HG03521 (cell line): ENCODE measurements around the gene ZG16B.

ENCODE experiments used
- ATAC-seq: cut with Tn5 transposase; IDR thresholded peaks from one replicate; pipeline ENCODE4 v1.9.1; 2021; ENCODE audit warnings: mild to moderate bottlenecking, moderate library complexity; ENCODE audit not compliant: unreplicated experiment

The ZG16B gene, protein sequence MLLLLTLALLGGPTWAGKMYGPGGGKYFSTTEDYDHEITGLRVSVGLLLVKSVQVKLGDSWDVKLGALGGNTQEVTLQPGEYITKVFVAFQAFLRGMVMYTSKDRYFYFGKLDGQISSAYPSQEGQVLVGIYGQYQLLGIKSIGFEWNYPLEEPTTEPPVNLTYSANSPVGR

GRCh38 chr16:2829501-2830354 is at the start of gene ZG16B:
TSS of gene ZG16B (plus strand) at chr16:2830303. CDS start at chr16:2830442, 139 bp downstream.
- no peak for ATAC-seq

- ATAC-seq, result no peak
These were observed 47.3 kb upstream of the ZG16B start for GRCh38 chr16:2782583-2783351.

DNA sequence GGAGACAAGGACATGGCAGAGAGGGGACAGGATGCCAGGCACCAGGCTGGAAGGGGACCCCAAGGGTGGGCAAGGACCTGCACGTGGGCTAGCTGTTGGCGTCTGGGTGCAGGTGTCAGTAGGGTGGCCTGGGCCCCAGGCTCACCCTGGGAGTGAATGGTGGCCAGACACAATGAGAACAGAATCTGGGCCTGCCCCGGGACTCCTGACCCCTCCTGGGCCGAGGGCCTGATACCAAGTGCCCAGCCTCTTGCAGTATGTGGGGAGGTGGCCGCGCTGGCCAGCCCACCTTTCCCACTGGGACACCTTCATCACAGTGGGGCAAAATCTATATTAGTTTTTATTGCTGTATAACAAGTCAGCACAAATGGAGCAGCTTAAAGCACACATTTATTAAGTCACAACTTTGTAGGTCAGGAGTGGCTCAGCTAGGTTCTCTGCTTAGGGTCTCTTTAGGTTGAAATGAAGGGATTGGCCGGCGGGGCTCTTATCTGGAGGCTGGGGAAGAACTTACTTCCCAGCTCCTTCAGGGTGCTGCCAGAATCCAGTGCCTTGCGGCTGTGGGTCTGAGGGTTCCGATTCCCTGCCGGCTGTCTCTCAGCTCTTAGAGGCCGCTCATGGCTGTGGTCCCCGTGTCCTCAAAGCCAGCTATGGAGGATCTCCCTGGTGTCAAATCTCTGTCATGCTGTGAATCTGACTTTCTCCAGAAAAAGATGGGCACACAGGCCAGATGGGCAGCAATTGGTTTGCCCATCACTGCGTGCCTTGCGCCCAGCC is 46.3 kb upstream of the ZG16B start:
- no peak for ATAC-seq

DNA sequence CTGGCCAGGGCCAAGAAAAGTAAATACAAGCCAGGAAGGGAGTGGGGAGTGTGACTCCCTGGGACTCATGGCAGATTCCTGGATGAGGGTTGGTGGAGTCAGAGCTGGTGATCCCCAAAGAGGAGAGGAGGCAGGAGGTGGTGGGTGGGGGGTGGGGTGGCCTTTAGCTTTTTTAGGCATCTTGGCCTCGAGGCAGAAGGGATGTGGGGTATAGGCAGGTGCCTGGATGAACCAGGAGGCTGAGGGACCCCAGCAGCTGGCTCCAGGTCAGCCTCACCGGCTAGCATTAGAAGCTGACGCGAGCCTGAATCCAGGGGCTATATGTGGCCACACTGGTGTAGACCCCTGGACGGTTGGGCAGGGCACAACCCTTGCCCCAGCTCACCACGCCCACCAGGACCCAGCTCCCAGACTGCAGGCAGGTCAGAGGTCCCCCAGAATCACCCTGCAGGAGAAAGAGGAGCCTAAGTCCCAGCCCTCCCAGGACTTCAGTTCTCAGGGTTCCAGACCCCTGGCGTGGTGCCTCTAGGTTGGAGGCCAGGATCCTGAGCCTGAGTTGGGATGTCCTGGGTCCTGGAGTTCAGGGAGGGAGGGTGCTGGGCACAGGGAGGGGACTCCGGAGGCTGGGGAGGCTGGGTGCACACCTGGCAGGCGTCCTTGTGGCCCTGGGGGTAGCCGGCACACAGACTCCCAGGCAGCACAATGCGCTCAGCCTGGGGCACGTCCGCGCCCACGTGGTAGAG is 45.6 kb upstream of the ZG16B start:
- ATAC-seq, result no peak

- no peak for ATAC-seq
These were observed 44.8 kb upstream of the ZG16B start for GRCh38 chr16:2785101-2785991.

DNA sequence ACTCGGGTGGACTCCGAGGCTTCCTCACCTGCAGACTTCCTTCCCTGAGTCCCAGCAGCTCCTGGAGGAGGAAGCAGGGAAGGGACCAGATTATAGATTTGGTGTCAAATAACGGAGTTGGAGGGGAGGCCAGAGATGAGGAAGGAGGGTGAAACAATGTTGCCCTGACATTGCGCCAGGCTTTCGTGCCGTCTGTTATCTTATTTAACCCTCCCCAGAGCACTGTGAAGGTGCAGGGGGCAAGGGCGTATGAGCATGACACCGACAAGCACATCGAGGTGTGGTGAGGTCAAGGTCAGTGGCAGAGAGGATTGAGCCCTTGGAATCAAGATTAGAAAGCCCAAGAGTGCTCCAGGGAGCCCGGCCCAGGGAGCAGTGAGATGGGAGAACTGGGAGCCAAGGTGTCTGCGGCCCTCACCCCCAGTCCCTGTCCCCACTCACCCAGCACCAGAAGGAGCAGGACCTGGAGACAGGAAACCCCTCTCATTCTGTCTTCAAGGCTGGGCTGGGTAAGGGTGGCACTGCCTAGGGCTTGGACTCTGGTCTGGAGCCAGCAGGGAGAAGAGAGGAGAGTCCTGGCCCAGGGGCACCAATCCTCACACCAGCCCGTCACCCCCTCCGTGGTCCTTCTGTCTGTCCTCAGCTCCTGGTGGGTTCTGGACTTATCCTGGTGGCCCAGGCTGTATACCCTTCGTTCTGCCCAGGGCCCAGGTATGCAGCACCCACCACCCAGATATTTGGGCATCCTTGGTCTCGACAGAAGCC is 43.9 kb upstream of the ZG16B start:
- ATAC-seq, result no peak

GRCh38 chr16:2786826-2787151 is 43.3 kb upstream of the ZG16B start:
- no peak for ATAC-seq

DNA sequence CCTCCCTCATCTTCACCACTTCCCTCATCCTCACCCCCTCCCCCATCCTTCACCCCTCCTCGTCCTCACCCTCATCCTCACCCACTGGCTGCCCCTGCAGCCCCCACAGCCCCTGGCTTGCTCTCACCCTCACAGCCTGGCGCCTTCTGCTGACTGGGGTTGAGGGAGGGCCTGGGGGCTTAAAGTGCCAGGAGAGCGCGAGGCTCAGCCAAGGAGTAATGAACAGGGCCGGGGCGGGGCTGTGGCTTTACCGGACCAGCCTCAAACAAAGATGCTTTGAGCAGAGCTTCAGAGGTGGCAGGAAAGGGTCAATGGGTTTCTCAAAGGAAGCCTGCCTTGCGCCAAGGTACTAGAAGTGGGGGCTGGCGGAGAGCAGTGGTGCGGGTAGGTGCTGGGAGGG is 42.7 kb upstream of the ZG16B start, which contains the start of gene PRSS33:
Gene PRSS33, minus strand, starts transcription at position 155 of the 400 bp plus-strand sequence. CDS start 1,013 bp downstream, outside the sequence.
- ATAC-seq, result no peak

DNA sequence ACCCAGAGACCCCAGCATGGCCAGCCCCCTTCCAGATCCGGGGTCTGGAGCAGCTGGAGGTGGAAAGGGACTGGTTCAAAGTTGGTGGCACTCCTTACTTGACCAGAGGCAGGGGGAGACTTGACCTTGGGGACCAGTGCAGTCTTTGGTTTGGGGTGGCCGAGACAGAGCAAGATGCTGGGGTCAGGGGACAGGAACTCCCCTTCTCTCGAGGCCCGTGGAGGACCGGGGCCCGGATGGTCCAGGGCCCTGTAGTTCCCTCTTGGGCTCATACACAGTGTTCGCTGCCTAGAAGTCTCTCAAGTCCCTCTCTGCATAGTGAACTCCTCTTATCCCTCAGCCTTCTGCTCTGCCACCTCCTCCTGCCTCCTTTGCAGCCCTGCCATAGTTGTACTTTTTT is 42.1 kb upstream of the ZG16B start:
- no peak for ATAC-seq

DNA sequence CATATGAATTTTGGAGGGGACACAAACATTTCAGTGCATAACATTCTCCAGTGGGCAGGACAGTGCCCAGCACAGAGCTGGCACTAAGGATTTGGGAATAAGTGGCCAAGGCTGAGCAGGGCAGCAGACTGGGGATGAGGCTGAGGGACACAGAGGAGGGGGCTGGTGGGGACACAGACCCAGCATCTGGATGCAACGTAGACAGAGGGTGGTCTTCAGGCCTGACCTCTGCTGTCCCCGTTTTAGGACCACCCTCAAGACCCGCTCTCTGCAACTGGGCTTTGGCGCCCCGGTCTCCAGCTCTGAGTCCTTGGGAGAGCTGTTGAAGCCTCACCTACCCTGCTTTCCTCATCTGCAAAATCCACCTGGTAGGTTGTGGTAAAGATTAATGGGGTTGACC is 39.5 kb upstream of the ZG16B start:
- ATAC-seq, result no peak

- no peak for ATAC-seq
These were observed 38.9 kb upstream of the ZG16B start for GRCh38 chr16:2791174-2791573.

DNA sequence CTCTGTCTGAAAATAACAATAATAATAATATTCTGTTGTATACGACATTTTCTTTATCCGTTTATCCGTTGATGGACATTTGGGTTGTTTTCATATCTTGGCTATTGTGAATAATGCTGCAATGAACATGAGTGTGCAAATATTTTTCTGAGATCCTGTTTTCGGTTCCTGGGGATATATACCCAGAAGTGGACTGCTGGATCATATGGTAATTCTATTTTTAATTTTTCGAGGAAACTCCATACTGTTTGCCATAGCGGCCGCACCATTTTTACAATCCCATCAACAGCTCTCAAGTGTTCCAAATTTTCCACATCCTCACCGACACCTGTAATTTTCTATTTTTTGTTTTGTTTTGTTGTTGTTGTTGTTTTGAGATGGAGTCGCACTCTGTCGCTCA is 37.2 kb upstream of the ZG16B start:
- ATAC-seq, result no peak

DNA sequence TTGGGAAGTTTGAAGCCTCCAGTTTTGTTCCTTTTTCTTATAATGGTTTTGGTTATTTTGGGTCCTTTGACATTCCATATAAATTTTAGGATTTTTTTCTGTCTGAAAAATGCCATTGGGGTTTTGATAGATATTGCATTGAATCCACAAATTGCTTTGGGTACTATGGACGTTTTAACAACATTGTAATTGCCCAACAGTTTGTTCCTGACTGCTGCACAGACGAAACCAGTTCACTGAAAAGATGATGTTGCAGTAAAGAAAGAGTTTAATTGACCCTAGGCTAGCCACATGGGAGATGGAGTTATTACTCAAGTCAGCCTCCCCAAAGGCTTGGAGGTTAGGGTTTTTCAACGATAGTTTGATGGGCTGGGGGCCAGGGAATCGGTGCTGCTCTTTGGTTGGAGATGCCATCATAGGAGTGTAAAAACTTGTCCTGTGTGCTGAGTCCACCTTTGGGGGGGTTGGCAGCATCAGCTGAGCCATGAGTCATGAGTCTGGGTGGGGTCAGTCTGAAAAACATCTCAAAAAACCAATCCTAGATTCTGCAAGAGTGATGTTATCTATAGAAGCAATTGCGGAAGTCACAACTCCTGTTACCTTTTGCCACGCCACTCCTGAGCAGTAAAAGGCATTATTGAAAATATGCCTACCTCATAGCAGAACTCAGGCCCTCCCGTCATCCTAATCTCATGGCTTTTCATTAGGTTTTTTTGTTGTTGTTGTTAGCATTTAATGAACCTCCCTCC is 34.5 kb upstream of the ZG16B start:
- no peak for ATAC-seq

GRCh38 chr16:2798723-2799204 is 31.3 kb upstream of the ZG16B start:
- no peak for ATAC-seq

DNA sequence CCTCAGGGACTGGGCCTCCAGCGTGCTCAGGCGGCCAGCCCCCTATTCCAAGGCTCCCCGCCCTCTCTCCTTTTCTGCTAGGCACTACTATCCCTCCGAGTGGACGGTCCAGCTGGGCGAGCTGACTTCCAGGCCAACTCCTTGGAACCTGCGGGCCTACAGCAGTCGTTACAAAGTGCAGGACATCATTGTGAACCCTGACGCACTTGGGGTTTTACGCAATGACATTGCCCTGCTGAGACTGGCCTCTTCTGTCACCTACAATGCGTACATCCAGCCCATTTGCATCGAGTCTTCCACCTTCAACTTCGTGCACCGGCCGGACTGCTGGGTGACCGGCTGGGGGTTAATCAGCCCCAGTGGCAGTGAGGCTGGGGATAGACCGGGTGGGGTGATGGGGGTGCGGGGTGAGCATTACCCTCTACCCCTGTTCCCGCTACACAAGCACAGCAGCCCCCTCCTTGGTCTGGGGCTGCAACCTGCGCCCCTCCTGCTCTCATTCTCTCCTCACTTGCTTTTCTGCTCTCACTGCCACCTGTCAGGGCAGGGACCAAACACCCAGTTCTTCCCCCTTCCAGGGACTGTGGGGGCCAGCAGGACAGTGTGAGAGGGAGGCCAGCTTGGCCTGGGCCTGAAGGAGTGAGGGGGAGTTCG is 30.8 kb upstream of the ZG16B start:
- no peak for ATAC-seq

DNA sequence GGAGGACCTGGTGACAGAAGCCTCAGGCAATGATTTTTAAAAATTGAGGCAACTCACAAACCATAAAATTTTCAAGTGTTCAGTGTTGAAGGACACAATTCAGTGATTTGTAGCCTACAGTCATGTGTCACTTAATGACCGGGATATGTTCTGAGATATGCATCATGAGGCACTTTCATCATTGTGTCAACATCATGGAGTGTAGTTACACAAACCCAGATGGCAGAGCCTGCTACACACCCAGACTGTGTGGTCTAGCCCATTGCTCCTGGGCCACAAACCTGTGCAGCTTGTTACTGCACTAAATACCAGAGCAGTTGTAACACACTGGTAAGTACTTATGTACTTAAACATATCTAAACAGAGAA is 30.3 kb upstream of the ZG16B start:
- ATAC-seq, result no peak

- no peak for ATAC-seq
These were observed 26.4 kb upstream of the ZG16B start for GRCh38 chr16:2803545-2804195.
